ENCODE measurements around the gene CYTH3.

Gene CYTH3

GRCh38 chr7:6180344-6180725 lies 92.1 kb downstream of the CYTH3 start:
- no peaks in the 10 kb centered on the region for H3K9me3 ChIP-seq
- H3K36me3 ChIP-seq, result peaks cover 37% of the 10 kb centered on the region
- H3K27ac ChIP-seq, result no peak overlapping the region
- peak overlapping the region; percentile 71; the same call in 1 of the 2 replicates for H3K4me2 ChIP-seq
- H3K9ac ChIP-seq, result no peak overlapping the region
- no peak for TF ChIP-seq Cebpa-rat (IDR thresholded peaks at IDR 0.05)
- H3K27me3 ChIP-seq, result no peaks in the 10 kb centered on the region
- H3K4me3 ChIP-seq, result no peak overlapping the region
- H4K20me1 ChIP-seq, result no peaks in the 10 kb centered on the region
- H3K4me1 ChIP-seq, result peaks cover 62% of the 10 kb centered on the region

- Histone ChIP-seq H3K36me3 (peaks cover 37% of the 10 kb centered on the region), H3K9ac (no peak overlapping the region), H3K4me2 (0 out of 2 replicates have a peak overlapping the region, but pooled peaks have one; percentile 71), H3K9me3 (no peaks in the 10 kb centered on the region), H3K27ac (no peak overlapping the region), H4K20me1 (no peaks in the 10 kb centered on the region), H3K27me3 (no peaks in the 10 kb centered on the region), H3K4me3 (no peak overlapping the region), H3K4me1 (peaks cover 68% of the 10 kb centered on the region)
- no peak for TF ChIP-seq Cebpa-rat (IDR thresholded peaks at IDR 0.05)
Measured at GRCh38 chr7:6179620-6180343, 92.6 kb downstream of the CYTH3 start.

GRCh38 chr7:6178298-6179029 lies 94.0 kb downstream of the CYTH3 start:
- no peak overlapping the region for H3K4me3 ChIP-seq
- peak overlapping the region; percentile 11; the same call in 1 of the 2 replicates for H3K4me2 ChIP-seq
- no peak overlapping the region for H3K27ac ChIP-seq
- no peak for TF ChIP-seq Cebpa-rat (IDR thresholded peaks at IDR 0.05)
- no peaks in the 10 kb centered on the region for H4K20me1 ChIP-seq
- no peak overlapping the region for H3K9ac ChIP-seq
- H3K4me1 ChIP-seq, result peaks cover 71% of the 10 kb centered on the region
- H3K9me3 ChIP-seq, result no peaks in the 10 kb centered on the region
- peaks cover 33% of the 10 kb centered on the region for H3K36me3 ChIP-seq
- H3K27me3 ChIP-seq, result no peaks in the 10 kb centered on the region

GRCh38 chr7:6175645-6176044 lies 96.8 kb downstream of the CYTH3 start:
- H3K9me3 ChIP-seq, result no peaks in the 10 kb centered on the region
- H3K9ac ChIP-seq, result no peak overlapping the region
- no peak overlapping the region for H3K27ac ChIP-seq
- no peaks in the 10 kb centered on the region for H4K20me1 ChIP-seq
- TF ChIP-seq Cebpa-rat (IDR thresholded peaks at IDR 0.05), result no peak
- no peaks in the 10 kb centered on the region for H3K27me3 ChIP-seq
- peak overlapping the region; percentile 71 for H3K4me2 ChIP-seq
- peaks cover 35% of the 10 kb centered on the region for H3K36me3 ChIP-seq
- peaks cover 71% of the 10 kb centered on the region for H3K4me1 ChIP-seq
- no peak overlapping the region for H3K4me3 ChIP-seq

- Histone ChIP-seq H3K4me1 (peaks cover 82% of the 10 kb centered on the region), H3K36me3 (peaks cover 40% of the 10 kb centered on the region), H3K4me2 (peak overlapping the region; percentile 97), H3K27ac (peak overlapping the region; percentile 74), H3K9ac (peak overlapping the region; percentile 67; the same call in 1 of the 2 replicates), H4K20me1 (no peaks in the 10 kb centered on the region), H3K27me3 (no peaks in the 10 kb centered on the region), H3K4me3 (0 out of 2 replicates have a peak overlapping the region, but pooled peaks have one; percentile 27), H3K9me3 (no peaks in the 10 kb centered on the region)
- no peak for TF ChIP-seq Cebpa-rat (IDR thresholded peaks at IDR 0.05)
Measured at GRCh38 chr7:6172910-6173295, 99.5 kb downstream of the CYTH3 start.

GRCh38 chr7:6172224-6172909 lies 100.1 kb downstream of the CYTH3 start:
- H3K27ac ChIP-seq, result peak overlapping the region; percentile 74
- H3K27me3 ChIP-seq, result no peaks in the 10 kb centered on the region
- H3K9me3 ChIP-seq, result no peaks in the 10 kb centered on the region
- H3K4me1 ChIP-seq, result peaks cover 87% of the 10 kb centered on the region
- peak overlapping the region; percentile 27; the same call in 1 of the 2 replicates for H3K4me3 ChIP-seq
- no peak for TF ChIP-seq Cebpa-rat (IDR thresholded peaks at IDR 0.05)
- H3K4me2 ChIP-seq, result peak overlapping the region; percentile 97
- peak overlapping the region; percentile 67 for H3K9ac ChIP-seq
- H4K20me1 ChIP-seq, result no peaks in the 10 kb centered on the region
- H3K36me3 ChIP-seq, result peaks cover 34% of the 10 kb centered on the region

- Histone ChIP-seq H3K27me3 (no peaks in the 10 kb centered on the region), H3K4me2 (peak overlapping the region; percentile 97), H3K9me3 (no peaks in the 10 kb centered on the region), H4K20me1 (peaks cover 6% of the 10 kb centered on the region), H3K4me1 (peaks cover 92% of the 10 kb centered on the region), H3K27ac (peak overlapping the region; percentile 74), H3K4me3 (peak overlapping the region; percentile 27; the same call in 1 of the 2 replicates), H3K36me3 (peaks cover 28% of the 10 kb centered on the region), H3K9ac (peak overlapping the region; percentile 67)
- TF ChIP-seq Cebpa-rat (IDR thresholded peaks at IDR 0.05), result no peak
Measured at GRCh38 chr7:6171532-6172223, 100.7 kb downstream of the CYTH3 start.

GRCh38 chr7:6170571-6171531 lies 101.6 kb downstream of the CYTH3 start:
- peak overlapping the region; percentile 97 for H3K4me2 ChIP-seq

More at GRCh38 chr7:6170571-6171531, 101.6 kb downstream of the CYTH3 start:
- H3K27me3 ChIP-seq, result no peaks in the 10 kb centered on the region
- H3K27ac ChIP-seq, result peak overlapping the region; percentile 74
- TF ChIP-seq Cebpa-rat (IDR thresholded peaks at IDR 0.05), result no peak
- H3K4me3 ChIP-seq, result no peak overlapping the region
- no peaks in the 10 kb centered on the region for H3K9me3 ChIP-seq
- H3K36me3 ChIP-seq, result peaks cover 22% of the 10 kb centered on the region
- H3K9ac ChIP-seq, result no peak overlapping the region
- H4K20me1 ChIP-seq, result peaks cover 12% of the 10 kb centered on the region
- peaks cover 92% of the 10 kb centered on the region for H3K4me1 ChIP-seq
